HepG2 (cell line): Measurements from ENCODE around the gene PRM3. TPM values are rescaled to one million over a fixed set of nuclear protein-coding genes. Genes with fewer than 3 reads are reported as not detected.

Experiments
- ARNTL ChIP-seq: sonication (generic); formaldehyde crosslinking; IDR thresholded peaks from 2 replicates; pipeline ENCODE4 v1.4.0; 2020; ENCODE audit warnings: mild to moderate bottlenecking, missing genetic modification reagents
- BORCS8-MEF2B ChIP-seq: sonication (generic); formaldehyde crosslinking; IDR thresholded peaks from 2 replicates; pipeline ENCODE4 v1.8.0; 2022; ENCODE audit warnings: mild to moderate bottlenecking, missing genetic modification reagents
- CBFB ChIP-seq: sonication (generic); formaldehyde crosslinking; IDR thresholded peaks from 2 replicates; pipeline ENCODE4 v1.4.0; 2020; ENCODE audit warnings: missing genetic modification reagents
- CHD4 ChIP-seq: fragments of 200-600 bp; sonication (generic); IDR thresholded peaks from 2 replicates; pipeline ENCODE4 v1.7.0; 2017; ENCODE audit warnings: mild to moderate bottlenecking, low read length, borderline replicate concordance
- FOXA1 ChIP-seq, 2 experiments: fragments of 450-650 bp in 1 of 2; sonication (generic) in 1 of 2; formaldehyde crosslinking in 1 of 2; IDR thresholded peaks; 2 replicates each; pipeline versions ENCODE4 v1.4.0 to v1.6.1; 2016 to 2020; ENCODE audit warnings: missing genetic modification reagents in 1 of 2
- HNF4A ChIP-seq: sonication (generic); formaldehyde crosslinking; IDR thresholded peaks from 2 replicates; pipeline ENCODE4 v1.4.0; 2020; ENCODE audit warnings: missing genetic modification reagents
- HNF4G ChIP-seq, 2 experiments: sonication (generic) in 1 of 2; formaldehyde crosslinking in 1 of 2; IDR thresholded peaks; 2 replicates each; pipeline versions ENCODE4 v1.4.0 to v1.6.1; 2011 to 2020; ENCODE audit warnings: borderline replicate concordance in 2 of 2, low read depth in 2 of 2, mild to moderate bottlenecking in 2 of 2, low read length in 1 of 2, missing genetic modification reagents in 1 of 2, moderate library complexity in 1 of 2
- HNRNPK ChIP-seq: fragments of 200-400 bp; formaldehyde crosslinking; IDR thresholded peaks from 2 replicates; pipeline ENCODE4 v1.6.1; 2018; ENCODE audit warnings: low read length, low read depth, moderate library complexity, mild to moderate bottlenecking; ENCODE audit not compliant: poor library complexity, severe bottlenecking
- IRF1 ChIP-seq: sonication (generic); formaldehyde crosslinking; IDR thresholded peaks from 2 replicates; pipeline ENCODE4 v1.4.0; 2020; ENCODE audit warnings: low read depth, mild to moderate bottlenecking, missing genetic modification reagents
- KDM2A ChIP-seq: sonication (generic); formaldehyde crosslinking; IDR thresholded peaks from 2 replicates; pipeline ENCODE4 v1.4.0; 2020; ENCODE audit warnings: low read depth, missing genetic modification reagents, borderline replicate concordance
- KLF9 ChIP-seq: IDR thresholded peaks from 2 replicates; pipeline ENCODE4 v1.6.1; 2016; ENCODE audit warnings: low read depth
- NCOA2 ChIP-seq: sonication (generic); formaldehyde crosslinking; IDR thresholded peaks from 2 replicates; pipeline ENCODE4 v1.8.0; 2022; ENCODE audit warnings: inconsistent platforms
- NFIC ChIP-seq: IDR thresholded peaks from 2 replicates; pipeline ENCODE4 v1.6.1; 2012; ENCODE audit warnings: mild to moderate bottlenecking, low read length, inconsistent platforms
- NR2F1 ChIP-seq, 2 experiments: fragments of 450-650 bp in 1 of 2; formaldehyde crosslinking in 1 of 2; IDR thresholded peaks; 2 replicates each; pipeline versions ENCODE4 v1.5.0 to v1.6.1; 2016 to 2020; ENCODE audit warnings: mild to moderate bottlenecking in 1 of 2, missing compliant biosample characterization in 1 of 2, missing genetic modification reagents in 1 of 2, moderate library complexity in 1 of 2
- ONECUT2 ChIP-seq: sonication (generic); formaldehyde crosslinking; IDR thresholded peaks from 2 replicates; pipeline ENCODE4 v1.4.0; 2020; ENCODE audit warnings: missing genetic modification reagents
- POLR2A ChIP-seq, 2 experiments: IDR thresholded peaks; 2 replicates each; pipeline ENCODE4 v1.6.1; 2011; ENCODE audit warnings: low read depth in 2 of 2, low read length in 2 of 2, mild to moderate bottlenecking in 1 of 2, moderate library complexity in 1 of 2; ENCODE audit not compliant: insufficient read depth in 1 of 2
- RAD51 ChIP-seq: fragments of 450-650 bp; IDR thresholded peaks from 2 replicates; pipeline ENCODE4 v1.6.1; 2016; ENCODE audit warnings: borderline replicate concordance
- TERF1 ChIP-seq: sonication (generic); formaldehyde crosslinking; IDR thresholded peaks from 2 replicates; pipeline ENCODE4 v1.8.0; 2022; ENCODE audit warnings: mild to moderate bottlenecking, missing genetic modification reagents, moderate library complexity
- TOPORS ChIP-seq: sonication (generic); formaldehyde crosslinking; IDR thresholded peaks from 2 replicates; pipeline ENCODE4 v1.8.0; 2023; ENCODE audit warnings: mild to moderate bottlenecking, missing genetic modification reagents
- ZFP36 ChIP-seq: fragments of 150-350 bp; IDR thresholded peaks from 2 replicates; pipeline ENCODE4 v1.6.1; 2018; ENCODE audit warnings: borderline replicate concordance, low read length, low read depth; ENCODE audit not compliant: partially characterized antibody
- ZNF143 ChIP-seq: sonication (generic); formaldehyde crosslinking; IDR thresholded peaks from 2 replicates; pipeline ENCODE4 v1.4.0; 2020; ENCODE audit warnings: missing genetic modification reagents
- ZNF598 ChIP-seq: sonication (generic); formaldehyde crosslinking; IDR thresholded peaks from 2 replicates; pipeline ENCODE4 v1.5.1; 2020; ENCODE audit warnings: mild to moderate bottlenecking, missing genetic modification reagents, borderline replicate concordance
- ZNF772 ChIP-seq: sonication (generic); formaldehyde crosslinking; IDR thresholded peaks from 2 replicates; pipeline ENCODE4 v1.5.0; 2020; ENCODE audit warnings: mild to moderate bottlenecking, missing genetic modification reagents
- polyA plus RNA-seq, 8 experiments: library from polyadenylated mRNA; depleted of rRNA in 3 of 8; stranded (reverse) in 7 of 8; unstranded in 1 of 8; fragments of >200 nt; fragmentation: Illumina TruSeq in 4 of 8; extraction: Trizol in 4 of 8; gene quantifications; 2 replicates each; pipeline versions ENCODE4 v1.2.1 to v1.2.3, GENCODE V29; 2011 to 2016; ENCODE audit warnings: low read depth in 4 of 8, missing spikeins in 1 of 8, mixed read lengths in 1 of 8; ENCODE audit not compliant: insufficient read depth in 1 of 8
- total RNA-seq, 5 experiments: library from RNA; depleted of rRNA; stranded (reverse); fragments of >200 nt; fragmentation: Illumina TruSeq; extraction: Trizol; gene quantifications; 2 replicates each; pipeline ENCODE4 v1.2.3, GENCODE V29; 2016; ENCODE audit warnings: low read depth in 1 of 5
- TF ChIP-seq, protein P1 (sequence below): sonication (generic); formaldehyde crosslinking; IDR thresholded peaks from 2 replicates; pipeline ENCODE4 v1.8.0; 2022; ENCODE audit warnings: missing genetic modification reagents, mild to moderate bottlenecking, inconsistent platforms, borderline replicate concordance
- TF ChIP-seq, protein P2 (sequence below): sonication (generic); formaldehyde crosslinking; IDR thresholded peaks from 2 replicates; pipeline ENCODE4 v1.8.1; 2022; ENCODE audit warnings: mild to moderate bottlenecking, missing genetic modification reagents

PRM3 gene
- total and polyA plus RNA-seq, 2 of the 13 experiments (the other 11 are each of a cell fraction or from before 2014, with no cell fraction given), result not detected

GRCh38 chr16:11273721-11274324, 394 bp upstream of the PRM3 start (continued):
- TF ChIP-seq HNF4G (IDR thresholded peaks at IDR 0.05; ENCODE audit: borderline replicate concordance, low read depth, low read length) (peak; percentile 42; the same call in 1 of the 2 replicates), HNF4G (CRISPR knock-in tag; IDR thresholded peaks at IDR 0.05; ENCODE audit: borderline replicate concordance, low read depth) (no peak), IRF1 (CRISPR knock-in tag) (0 out of 2 replicates have a peak, but pooled peaks have one; percentile 9), ZNF598 (0 out of 2 replicates have a peak, but pooled peaks have one; percentile 64), ZNF143 (CRISPR knock-in tag) (0 out of 2 replicates have a peak, but pooled peaks have one; percentile 35), KLF9 (no peak), TOPORS (CRISPR knock-in tag) (no peak), KDM2A (CRISPR knock-in tag) (peak; percentile 29; the same call in 1 of the 2 replicates), ZNF772 (CRISPR knock-in tag) (no peak), TERF1 (CRISPR knock-in tag) (no peak), NCOA2 (CRISPR knock-in tag) (peak; percentile 58), HNF4A (CRISPR knock-in tag) (peak; percentile 22; the same call in 1 of the 2 replicates), FOXA1 (IDR thresholded peaks at IDR 0.05) (no peak), FOXA1 (CRISPR knock-in tag; IDR thresholded peaks at IDR 0.05) (peak; percentile 62; the same call in 1 of the 2 replicates), ONECUT2 (CRISPR knock-in tag) (no peak), CHD4 (peak; percentile 73; the same call in 1 of the 2 replicates), CBFB (CRISPR knock-in tag) (0 out of 2 replicates have a peak, but pooled peaks have one; percentile 47), RAD51 (no peak), POLR2A (IDR thresholded peaks at IDR 0.05; ENCODE audit: insufficient read depth in 1 of 2, low read depth in 2 of 2, low read length in 2 of 2) (peak in 1 of 2 experiments; percentile 27; a peak in 1 of 4 replicates), BORCS8-MEF2B (CRISPR knock-in tag) (0 out of 2 replicates have a peak, but pooled peaks have one; percentile 62), NFIC (peak; percentile 35; the same call in 1 of the 2 replicates), HNRNPK (no peak), NR2F1 (CRISPR knock-in tag; IDR thresholded peaks at IDR 0.05) (0 out of 4 replicates have a peak, but pooled peaks of 1 of the 2 experiments have one; percentile 30), ARNTL (CRISPR knock-in tag) (peak; percentile 6; the same call in 1 of the 2 replicates), ZFP36 (no peak)
- TF ChIP-seq, protein P1, sequence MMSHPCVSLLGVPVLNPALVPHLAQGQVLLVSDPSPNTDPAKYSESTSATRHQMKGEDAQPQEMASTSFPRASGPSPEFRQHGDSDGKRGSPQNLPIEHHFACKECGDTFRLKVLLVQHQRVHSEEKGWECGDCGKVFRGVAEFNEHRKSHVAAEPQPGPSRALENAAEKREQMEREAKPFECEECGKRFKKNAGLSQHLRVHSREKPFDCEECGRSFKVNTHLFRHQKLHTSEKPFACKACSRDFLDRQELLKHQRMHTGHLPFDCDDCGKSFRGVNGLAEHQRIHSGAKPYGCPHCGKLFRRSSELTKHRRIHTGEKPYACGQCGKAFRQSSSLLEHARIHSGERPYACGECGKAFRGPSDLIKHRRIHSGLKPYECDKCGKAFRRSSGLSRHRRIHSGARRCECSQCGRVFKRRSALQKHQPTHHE (CRISPR knock-in tag), result 0 out of 2 replicates have a peak, but pooled peaks have one; percentile 42
- TF ChIP-seq, protein P2, sequence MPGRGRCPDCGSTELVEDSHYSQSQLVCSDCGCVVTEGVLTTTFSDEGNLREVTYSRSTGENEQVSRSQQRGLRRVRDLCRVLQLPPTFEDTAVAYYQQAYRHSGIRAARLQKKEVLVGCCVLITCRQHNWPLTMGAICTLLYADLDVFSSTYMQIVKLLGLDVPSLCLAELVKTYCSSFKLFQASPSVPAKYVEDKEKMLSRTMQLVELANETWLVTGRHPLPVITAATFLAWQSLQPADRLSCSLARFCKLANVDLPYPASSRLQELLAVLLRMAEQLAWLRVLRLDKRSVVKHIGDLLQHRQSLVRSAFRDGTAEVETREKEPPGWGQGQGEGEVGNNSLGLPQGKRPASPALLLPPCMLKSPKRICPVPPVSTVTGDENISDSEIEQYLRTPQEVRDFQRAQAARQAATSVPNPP (CRISPR knock-in tag), result no peak
